ENCODE data around the gene RNF6.

- TF ChIP-seq ZFP30 (CRISPR knock-in tag; IDR thresholded peaks at IDR 0.05) = no peak
- no peak for TF ChIP-seq PATZ1 (CRISPR knock-in tag; IDR thresholded peaks at IDR 0.05; ENCODE audit: borderline replicate concordance)
- no peak for TF ChIP-seq CREB5 (CRISPR knock-in tag; IDR thresholded peaks at IDR 0.05; ENCODE audit: low read depth)
- no peak for TF ChIP-seq GLIS3 (CRISPR knock-in tag; IDR thresholded peaks at IDR 0.05)
- TF ChIP-seq TSHZ2 (CRISPR knock-in tag; IDR thresholded peaks at IDR 0.05) = no peak
- no peak for TF ChIP-seq ARNTL (CRISPR knock-in tag; IDR thresholded peaks at IDR 0.05; ENCODE audit: borderline replicate concordance, low read depth)
- TF ChIP-seq ZFP3 (CRISPR knock-in tag; IDR thresholded peaks at IDR 0.05) = no peak
- no peak for TF ChIP-seq PPARA (CRISPR knock-in tag; IDR thresholded peaks at IDR 0.05; ENCODE audit: borderline replicate concordance)
- TF ChIP-seq OSR1 (CRISPR knock-in tag; IDR thresholded peaks at IDR 0.05) = no peak
- TF ChIP-seq ZNF565 (CRISPR knock-in tag; conservative IDR thresholded peaks at IDR 0.05; ENCODE audit: low read depth) = no peak
- TF ChIP-seq TCF4 (CRISPR knock-in tag; IDR thresholded peaks at IDR 0.05; ENCODE audit: borderline replicate concordance) = no peak
- no peak for TF ChIP-seq SNAI2 (CRISPR knock-in tag; IDR thresholded peaks at IDR 0.05)
- TF ChIP-seq RARB (CRISPR knock-in tag; IDR thresholded peaks at IDR 0.05) = no peak
- TF ChIP-seq ZNF8 (CRISPR knock-in tag; IDR thresholded peaks at IDR 0.05) = no peak
These were observed 6.1 kb downstream of the RNF6 start for GRCh38 chr13:26216042-26216441.

Data from SK-N-SH treated with all-trans-retinoic acid at 6 μM for 48 hours (cell line).